ENCODE measurements around the gene NTN1.
"Not testable (repeated sequence)": the region's sequence is repeated elsewhere in the genome, so short reads cannot be mapped to it uniquely, and the experiment has no call there.

Gene NTN1

DNA sequence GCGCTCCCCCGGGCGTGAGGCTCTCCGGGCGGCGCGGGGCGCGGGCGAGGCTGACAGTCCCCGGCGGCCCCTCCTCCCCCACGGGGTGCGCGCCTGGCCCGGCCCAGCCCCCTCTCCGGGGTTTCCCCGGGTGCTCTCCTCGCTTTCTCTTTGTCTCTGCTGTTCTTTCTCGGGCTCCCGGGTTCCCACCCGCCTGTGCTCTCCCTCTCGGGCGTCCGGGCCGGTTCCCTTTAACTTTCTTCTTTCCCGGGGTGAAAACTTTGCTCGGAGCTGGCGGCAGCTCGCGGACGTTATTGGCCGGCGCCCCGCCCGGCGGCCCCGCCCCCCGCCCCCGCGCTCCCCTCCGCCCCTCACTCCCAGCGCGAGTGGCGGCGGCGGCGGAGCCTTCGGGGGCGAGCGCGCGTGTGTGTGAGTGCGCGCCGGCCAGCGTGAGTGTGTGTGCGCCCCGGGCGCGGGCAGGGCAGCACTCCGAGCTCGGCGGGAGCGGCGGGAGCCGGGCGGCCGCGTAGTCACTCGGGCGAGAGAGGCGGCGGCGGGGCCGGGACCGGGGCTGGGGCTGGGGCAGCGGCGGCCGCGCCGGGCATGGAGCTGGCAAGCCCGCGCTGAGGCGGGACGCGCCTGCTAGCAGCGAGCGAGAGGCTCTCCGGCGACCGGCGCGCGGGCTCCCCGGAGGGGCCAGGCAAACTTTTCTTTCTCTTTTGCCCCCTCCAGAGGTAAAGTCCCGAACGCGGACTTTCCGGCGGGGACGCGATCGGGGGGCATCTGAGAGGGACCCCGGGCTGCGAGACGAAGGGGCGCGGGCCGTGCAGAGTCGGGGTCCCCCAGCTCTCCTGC lies at the start of gene NTN1:
Gene NTN1 (plus strand): TSS at position 353 of the 834 bp plus-strand sequence. CDS start 864 bp downstream, outside the sequence.
- Histone ChIP-seq H3K4me3 (ENCODE audit: low read length in 2 of 2) (peak within 1 kb of the TSS; percentile 73 to 79), H3K27ac (ENCODE audit: low read length) (peak within 1 kb of the TSS; percentile 24), H3K9me3 (ENCODE audit: control insufficient read depth in 2 of 2, low read length in 2 of 2) (no peaks in the 10 kb centered on the region), H3K36me3 (ENCODE audit: control insufficient read depth in 2 of 2, insufficient read depth in 2 of 2, low read length in 2 of 2) (no peaks in the 10 kb centered on the region), H3K4me1 (ENCODE audit: control insufficient read depth, insufficient read depth, low read length) (peaks cover 29% of the 10 kb centered on the region), H3K27me3 (ENCODE audit: control insufficient read depth in 1 of 2, insufficient read depth in 2 of 2, low read length in 2 of 2) (peaks cover 0 to 13% of the 10 kb centered on the region in 2 donors), H3K9ac (ENCODE audit: low read length in 2 of 2) (peak within 1 kb of the TSS; percentile 47 to 61)

DNA sequence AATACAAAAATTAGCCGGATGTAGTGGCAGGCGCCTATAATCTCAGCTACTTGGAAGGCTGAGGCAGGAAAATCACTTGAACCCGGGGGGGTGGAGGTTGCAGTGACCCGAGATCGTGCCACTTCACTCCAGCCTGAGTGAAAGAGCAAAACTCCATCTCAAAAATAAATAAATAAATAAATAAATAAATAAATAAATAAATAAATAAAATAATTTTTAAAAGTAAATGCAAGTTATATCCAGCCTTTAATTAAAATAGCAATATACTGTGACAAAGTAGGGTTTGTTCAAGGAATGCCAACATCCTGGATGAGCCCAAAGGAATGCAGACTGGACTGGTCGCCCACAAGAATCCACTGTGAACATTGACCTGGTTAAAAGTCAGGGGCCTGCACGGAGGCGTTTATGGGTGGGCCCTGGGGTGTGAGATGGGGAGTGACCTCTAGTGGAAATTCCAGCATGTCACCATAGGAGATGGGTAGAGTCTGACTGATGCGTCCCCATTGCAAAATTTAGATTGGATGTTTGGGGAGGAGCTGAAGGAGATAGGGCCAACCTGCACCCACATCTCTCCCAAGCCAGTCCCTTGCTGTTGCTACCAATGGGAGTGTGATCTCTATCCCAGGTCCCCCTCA lies 46.1 kb upstream of the NTN1 start:
- no peak overlapping the region for H3K4me3 ChIP-seq (ENCODE audit: low read length in 2 of 2)

DNA sequence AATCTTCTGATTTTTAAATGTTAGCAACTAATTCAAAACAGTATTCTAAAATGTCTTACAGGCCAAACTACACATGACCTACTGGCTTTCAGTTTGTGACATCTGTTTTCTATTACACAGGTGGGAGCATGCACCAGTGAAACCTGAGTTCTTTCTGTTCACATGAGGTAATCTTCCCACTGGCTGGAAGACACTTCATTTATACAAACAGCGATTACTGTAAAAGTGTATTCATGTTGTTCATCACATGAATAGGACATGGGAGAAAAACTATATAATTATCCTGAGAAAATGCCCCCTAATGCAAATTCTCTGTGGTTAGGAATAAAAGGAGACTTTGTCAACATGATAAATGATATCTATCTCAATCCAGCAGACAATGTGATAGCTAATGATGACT lies 44.7 kb upstream of the NTN1 start:
- H3K36me3 ChIP-seq (ENCODE audit: control insufficient read depth in 2 of 2, insufficient read depth in 2 of 2, low read length in 2 of 2), result no peaks in the 10 kb centered on the region
- no peaks in the 10 kb centered on the region for H3K9me3 ChIP-seq (ENCODE audit: control insufficient read depth in 2 of 2, low read length in 2 of 2)
- no peak overlapping the region for H3K27ac ChIP-seq (ENCODE audit: low read length)
- no peaks in the 10 kb centered on the region for H3K4me1 ChIP-seq (ENCODE audit: control insufficient read depth, insufficient read depth, low read length)
- no peaks in the 10 kb centered on the region for H3K27me3 ChIP-seq (ENCODE audit: control insufficient read depth in 1 of 2, insufficient read depth in 2 of 2, low read length in 2 of 2)
- no peak overlapping the region for H3K9ac ChIP-seq (ENCODE audit: low read length in 2 of 2)
- H3K4me3 ChIP-seq (ENCODE audit: low read length in 2 of 2), result no peak overlapping the region

More for the DNA sequence above, 46.1 kb upstream of the NTN1 start:
- H3K27me3 ChIP-seq (ENCODE audit: control insufficient read depth in 1 of 2, insufficient read depth in 2 of 2, low read length in 2 of 2), result no peaks in the 10 kb centered on the region
- no peaks in the 10 kb centered on the region for H3K36me3 ChIP-seq (ENCODE audit: control insufficient read depth in 2 of 2, insufficient read depth in 2 of 2, low read length in 2 of 2)
- H3K9me3 ChIP-seq (ENCODE audit: control insufficient read depth in 2 of 2, low read length in 2 of 2), result no peaks in the 10 kb centered on the region
- H3K9ac ChIP-seq (ENCODE audit: low read length in 2 of 2), result no peak overlapping the region
- no peak overlapping the region for H3K27ac ChIP-seq (ENCODE audit: low read length)
- H3K4me1 ChIP-seq (ENCODE audit: control insufficient read depth, insufficient read depth, low read length), result no peaks in the 10 kb centered on the region

DNA sequence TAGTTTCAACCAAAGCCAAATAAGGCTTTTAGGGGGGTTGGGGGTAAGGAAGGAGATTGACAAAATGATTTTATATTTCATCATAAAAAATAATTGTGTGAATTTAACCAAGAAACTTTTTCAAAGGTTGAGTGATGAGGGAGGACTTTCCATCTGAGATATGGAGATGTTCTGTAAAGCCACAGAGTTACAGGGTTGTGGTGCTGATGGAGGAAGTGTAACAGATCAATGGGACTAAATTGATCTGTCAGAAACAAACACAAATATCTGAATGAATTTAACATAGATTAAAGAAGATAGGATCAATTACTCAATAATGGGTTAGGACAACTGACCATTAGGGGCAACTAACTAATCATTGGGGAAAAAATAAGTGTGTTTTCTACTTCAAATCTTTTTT lies 41.6 kb upstream of the NTN1 start:
- H3K27me3 ChIP-seq (ENCODE audit: control insufficient read depth in 1 of 2, insufficient read depth in 2 of 2, low read length in 2 of 2), result no peaks in the 10 kb centered on the region
- H3K4me1 ChIP-seq (ENCODE audit: control insufficient read depth, insufficient read depth, low read length), result no peaks in the 10 kb centered on the region
- H3K27ac ChIP-seq (ENCODE audit: low read length), result no peak overlapping the region
- H3K9me3 ChIP-seq (ENCODE audit: control insufficient read depth in 2 of 2, low read length in 2 of 2), result no peaks in the 10 kb centered on the region
- no peak overlapping the region for H3K4me3 ChIP-seq (ENCODE audit: low read length in 2 of 2)
- H3K36me3 ChIP-seq (ENCODE audit: control insufficient read depth in 2 of 2, insufficient read depth in 2 of 2, low read length in 2 of 2), result no peaks in the 10 kb centered on the region
- H3K9ac ChIP-seq (ENCODE audit: low read length in 2 of 2), result no peak overlapping the region

DNA sequence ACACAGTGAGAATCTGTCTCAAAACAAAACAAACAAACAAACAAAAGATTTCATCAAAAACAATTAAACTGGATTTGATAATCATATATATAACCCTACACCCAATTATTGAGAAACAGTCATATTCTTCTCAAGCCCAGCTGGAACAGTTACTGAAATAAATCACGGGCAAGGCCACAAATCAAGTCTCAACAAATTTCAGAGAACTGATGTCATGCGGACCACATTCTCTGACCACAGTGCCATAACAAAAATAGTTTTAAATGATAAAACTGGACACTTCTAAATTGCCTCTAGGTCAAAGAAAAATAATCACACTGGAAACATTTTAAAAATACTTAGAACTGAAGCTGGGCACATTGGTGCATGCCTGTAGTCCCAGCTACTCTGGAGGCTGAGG lies 39.9 kb upstream of the NTN1 start:
- H3K9ac ChIP-seq (ENCODE audit: low read length in 2 of 2), result no peak overlapping the region
- H3K27me3 ChIP-seq (ENCODE audit: control insufficient read depth in 1 of 2, insufficient read depth in 2 of 2, low read length in 2 of 2), result no peaks in the 10 kb centered on the region
- no peaks in the 10 kb centered on the region for H3K4me1 ChIP-seq (ENCODE audit: control insufficient read depth, insufficient read depth, low read length)

DNA sequence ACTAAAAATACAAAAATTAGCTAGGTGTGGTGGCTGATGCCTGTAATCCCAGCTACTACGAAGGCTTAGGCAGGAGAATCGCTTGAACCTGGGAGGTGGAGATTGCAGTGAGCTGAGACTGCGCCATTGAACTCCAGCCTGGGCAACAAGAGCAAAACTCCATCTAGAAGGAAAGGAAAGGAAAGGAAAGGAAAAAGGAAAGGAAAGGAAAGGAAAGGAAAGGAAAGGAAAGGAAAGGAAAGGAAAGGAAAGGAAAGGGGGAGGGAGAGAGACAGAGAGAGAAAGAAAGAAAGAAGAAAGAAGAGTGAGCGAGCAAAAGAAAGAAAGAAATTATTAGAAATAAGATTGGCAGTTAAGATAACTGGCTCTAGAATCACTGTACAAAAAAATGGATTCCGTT lies 37.1 kb upstream of the NTN1 start:
- H3K27ac ChIP-seq (ENCODE audit: low read length); H3K4me3 ChIP-seq (ENCODE audit: low read length in 2 of 2); H3K36me3 ChIP-seq (ENCODE audit: control insufficient read depth in 2 of 2, insufficient read depth in 2 of 2, low read length in 2 of 2); H3K27me3 ChIP-seq (ENCODE audit: control insufficient read depth in 1 of 2, insufficient read depth in 2 of 2, low read length in 2 of 2); H3K9me3 ChIP-seq (ENCODE audit: control insufficient read depth in 2 of 2, low read length in 2 of 2); H3K9ac ChIP-seq (ENCODE audit: low read length in 2 of 2); H3K4me1 ChIP-seq (ENCODE audit: control insufficient read depth, insufficient read depth, low read length): not testable (repeated sequence)

More for the DNA sequence above, 39.9 kb upstream of the NTN1 start:
- Histone ChIP-seq H3K27ac (ENCODE audit: low read length) (no peak overlapping the region), H3K9me3 (ENCODE audit: control insufficient read depth in 2 of 2, low read length in 2 of 2) (peaks cover 0 to 2% of the 10 kb centered on the region in 2 donors), H3K36me3 (ENCODE audit: control insufficient read depth in 2 of 2, insufficient read depth in 2 of 2, low read length in 2 of 2) (no peaks in the 10 kb centered on the region), H3K4me3 (ENCODE audit: low read length in 2 of 2) (no peak overlapping the region)

DNA sequence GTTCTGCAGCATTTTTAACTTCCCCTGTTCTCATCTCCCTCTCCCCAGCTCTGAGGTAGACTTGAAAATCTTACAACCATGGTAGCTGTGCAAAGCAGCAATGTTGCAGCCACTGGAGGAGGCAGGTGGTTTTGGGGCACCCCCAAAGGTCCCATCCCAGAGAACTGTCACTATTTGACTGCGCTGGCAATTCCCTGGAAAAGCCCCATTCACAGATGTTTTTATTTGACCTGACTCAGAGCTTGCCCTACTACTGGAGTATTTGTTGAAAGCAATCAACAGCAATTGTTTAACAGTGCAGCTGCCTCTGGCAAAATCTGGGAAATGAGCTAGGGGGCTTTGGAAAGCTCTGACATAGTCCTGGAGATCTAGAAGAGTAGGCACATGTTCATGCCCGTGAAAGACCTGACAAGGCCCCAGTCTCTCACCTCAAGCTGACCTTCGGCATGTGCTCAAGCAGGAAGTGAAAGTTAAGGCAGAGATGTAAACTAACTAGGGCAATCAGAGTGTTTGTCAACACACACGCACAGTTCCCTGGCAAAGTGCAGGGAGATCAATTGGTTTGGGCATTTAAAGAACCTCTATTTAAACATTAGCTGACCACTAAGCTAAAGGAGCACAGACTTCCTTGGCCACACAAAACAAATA lies 36.1 kb upstream of the NTN1 start:
- no peak overlapping the region for H3K27ac ChIP-seq (ENCODE audit: low read length)
- H3K9me3 ChIP-seq (ENCODE audit: control insufficient read depth in 2 of 2, low read length in 2 of 2), result peaks cover 0 to 2% of the 10 kb centered on the region in 2 donors
- H3K36me3 ChIP-seq (ENCODE audit: control insufficient read depth in 2 of 2, insufficient read depth in 2 of 2, low read length in 2 of 2), result no peaks in the 10 kb centered on the region
- no peak overlapping the region for H3K9ac ChIP-seq (ENCODE audit: low read length in 2 of 2)
- H3K4me1 ChIP-seq (ENCODE audit: control insufficient read depth, insufficient read depth, low read length), result no peaks in the 10 kb centered on the region
- no peak overlapping the region for H3K4me3 ChIP-seq (ENCODE audit: low read length in 2 of 2)
- H3K27me3 ChIP-seq (ENCODE audit: control insufficient read depth in 1 of 2, insufficient read depth in 2 of 2, low read length in 2 of 2), result no peaks in the 10 kb centered on the region

DNA sequence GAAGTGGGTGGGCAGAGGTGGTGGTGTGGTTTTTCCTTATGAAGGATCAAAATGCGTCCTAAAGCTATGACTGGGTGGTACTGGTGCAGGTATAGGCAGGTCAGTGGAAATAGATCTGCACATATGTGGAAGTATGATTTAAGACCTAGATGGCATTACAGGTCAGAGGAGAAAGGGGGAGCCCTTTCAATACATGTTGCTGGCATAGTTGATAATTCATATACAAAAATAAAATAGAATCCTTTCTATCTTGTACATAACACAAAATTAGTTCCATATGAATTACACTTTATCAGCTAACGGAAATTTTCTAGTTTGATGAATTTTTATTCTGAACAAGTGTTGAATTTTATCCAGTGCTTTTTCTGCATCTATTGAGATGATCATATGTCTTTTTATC lies 35.0 kb upstream of the NTN1 start:
- Histone ChIP-seq H3K27me3 (ENCODE audit: control insufficient read depth in 1 of 2, insufficient read depth in 2 of 2, low read length in 2 of 2) (no peaks in the 10 kb centered on the region), H3K36me3 (ENCODE audit: control insufficient read depth in 2 of 2, insufficient read depth in 2 of 2, low read length in 2 of 2) (no peaks in the 10 kb centered on the region), H3K9me3 (ENCODE audit: control insufficient read depth in 2 of 2, low read length in 2 of 2) (peaks cover 0 to 2% of the 10 kb centered on the region in 2 donors), H3K4me3 (ENCODE audit: low read length in 2 of 2) (no peak overlapping the region), H3K9ac (ENCODE audit: low read length in 2 of 2) (no peak overlapping the region), H3K27ac (ENCODE audit: low read length) (no peak overlapping the region), H3K4me1 (ENCODE audit: control insufficient read depth, insufficient read depth, low read length) (no peaks in the 10 kb centered on the region)

DNA sequence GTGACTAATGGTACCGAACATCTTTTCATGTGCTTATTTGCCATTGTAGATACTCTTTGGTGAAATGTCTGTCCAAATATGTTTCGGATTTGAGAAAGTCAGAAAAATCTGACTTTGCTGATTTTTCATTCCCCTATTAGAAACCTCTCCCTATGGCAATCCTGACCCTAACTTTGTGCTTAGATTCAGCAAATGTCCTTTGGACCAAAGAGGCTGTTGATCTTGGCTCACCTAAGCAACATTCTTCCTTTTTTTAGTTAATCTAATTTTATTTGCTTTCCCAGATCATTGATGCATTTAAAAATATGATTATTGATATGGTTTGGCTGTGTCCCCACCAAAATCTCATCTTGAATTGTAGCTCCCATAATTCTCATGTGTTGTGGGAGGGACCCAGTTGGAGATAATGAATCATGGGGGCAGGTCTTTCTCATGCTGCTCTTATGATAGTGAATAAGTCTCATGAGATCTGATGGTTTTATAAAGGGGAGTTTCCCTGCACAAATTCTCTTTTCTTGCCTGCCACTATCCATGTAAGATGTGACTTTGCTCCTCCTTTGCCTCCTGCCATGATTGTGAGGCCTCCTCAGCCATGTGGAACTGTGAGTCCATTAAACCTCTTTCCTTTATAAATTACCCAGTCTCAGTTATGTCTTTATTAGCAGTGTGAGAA lies 32.9 kb upstream of the NTN1 start:
- not testable (repeated sequence) for H3K27me3 ChIP-seq (ENCODE audit: control insufficient read depth in 1 of 2, insufficient read depth in 2 of 2, low read length in 2 of 2); H3K27ac ChIP-seq (ENCODE audit: low read length); H3K36me3 ChIP-seq (ENCODE audit: control insufficient read depth in 2 of 2, insufficient read depth in 2 of 2, low read length in 2 of 2); H3K9ac ChIP-seq (ENCODE audit: low read length in 2 of 2); H3K4me3 ChIP-seq (ENCODE audit: low read length in 2 of 2); H3K9me3 ChIP-seq (ENCODE audit: control insufficient read depth in 2 of 2, low read length in 2 of 2); H3K4me1 ChIP-seq (ENCODE audit: control insufficient read depth, insufficient read depth, low read length)

DNA sequence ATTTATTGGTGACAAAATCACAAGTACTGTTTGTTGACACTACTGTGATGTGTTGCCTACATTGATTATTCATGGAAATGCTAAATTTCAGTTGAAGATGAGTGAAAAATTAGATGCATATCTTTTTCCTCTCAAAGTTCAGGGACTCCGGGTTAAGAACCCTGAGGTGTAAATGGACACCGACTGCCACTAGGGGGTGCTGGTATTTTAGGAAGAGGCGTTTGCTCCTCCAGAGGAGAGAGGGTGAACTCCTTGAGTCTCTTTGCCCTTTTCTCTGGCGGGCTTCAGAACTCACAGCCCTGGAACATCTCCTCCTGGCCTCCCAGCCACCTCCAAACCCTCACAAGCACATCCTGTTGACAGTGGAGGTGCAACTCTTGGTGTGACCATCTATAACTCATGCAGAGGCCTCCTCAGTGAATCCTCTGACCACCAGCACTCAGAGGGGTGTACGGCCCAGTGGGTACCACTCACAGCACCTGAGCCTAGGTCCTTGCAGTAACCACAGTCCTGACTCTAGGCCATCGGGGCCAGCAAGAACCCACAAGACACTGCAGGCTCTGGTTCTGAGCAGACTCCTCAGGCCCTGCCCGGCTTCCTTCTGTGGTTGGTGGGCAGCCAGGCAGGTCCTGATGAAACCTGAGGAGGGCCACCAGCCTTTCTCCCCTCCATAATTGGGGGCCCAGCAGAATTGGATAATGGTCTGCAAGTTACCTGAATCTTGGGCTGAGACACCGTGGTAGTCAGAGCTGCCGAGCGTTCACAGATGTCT lies 29.6 kb upstream of the NTN1 start:
- Histone ChIP-seq H3K27me3 (ENCODE audit: control insufficient read depth in 1 of 2, insufficient read depth in 2 of 2, low read length in 2 of 2) (no peaks in the 10 kb centered on the region), H3K9ac (ENCODE audit: low read length in 2 of 2) (no peak overlapping the region), H3K27ac (ENCODE audit: low read length) (no peak overlapping the region)

More for the DNA sequence above, 29.6 kb upstream of the NTN1 start:
- no peaks in the 10 kb centered on the region for H3K36me3 ChIP-seq (ENCODE audit: control insufficient read depth in 2 of 2, insufficient read depth in 2 of 2, low read length in 2 of 2)
- no peak overlapping the region for H3K4me3 ChIP-seq (ENCODE audit: low read length in 2 of 2)
- H3K9me3 ChIP-seq (ENCODE audit: control insufficient read depth in 2 of 2, low read length in 2 of 2), result no peaks in the 10 kb centered on the region
- peaks cover 4% of the 10 kb centered on the region for H3K4me1 ChIP-seq (ENCODE audit: control insufficient read depth, insufficient read depth, low read length)

Data from stomach smooth muscle (tissue), 2 donors.